IMR-90 (cell line): ENCODE results near the gene NOL9. TPM values are rescaled to one million over a fixed set of nuclear protein-coding genes. Genes with fewer than 3 reads are reported as not detected.

Source experiments
- ATAC-seq: fragments of 200-7000 bp; cut with Tn5 transposase; 2 replicates; pipeline ENCODE4 v1.9.1; 2020; ENCODE audit warnings: low read depth, mild to moderate bottlenecking, moderate library complexity
- BruUV-seq: library from RNA; stranded (reverse); fragments of 400-500 nt; replicated peaks from 2 replicates; lab custom pipeline; 2021; lab: Mats Ljungman, UMichigan
- CTCF ChIA-PET: fragments of 300-600 bp; formaldehyde crosslinking; extraction: SDS; loops from one replicate; lab custom pipeline; 2021; ENCODE audit warnings: antibody characterized with exemption; lab: Yijun Ruan, JAX
- POLR2A ChIA-PET: fragments of 300-600 bp; sonication (Branson Sonifier 250); formaldehyde crosslinking; loops from one replicate; lab custom pipeline; 2022; ENCODE audit warnings: antibody characterized with exemption; ENCODE audit not compliant: unreplicated experiment; lab: Charles Lee
- DNase-seq: peaks from one replicate; pipeline ENCODE4 v3.0.0; 2013
- H2AFZ ChIP-seq: replicated peaks from 2 replicates; pipeline ENCODE3; 2013; ENCODE audit warnings: low read length, mild to moderate bottlenecking; ENCODE audit not compliant: poor library complexity
- H2AK5ac ChIP-seq: 2 replicates; pipeline ENCODE4 v1.6.1; 2013; ENCODE audit warnings: low read depth, low read length, inconsistent platforms
- H2AK9ac ChIP-seq: replicated peaks from 2 replicates; pipeline ENCODE3; 2013; ENCODE audit warnings: mild to moderate bottlenecking, low read depth, low read length, moderate library complexity; ENCODE audit not compliant: poor library complexity
- H2BK120ac ChIP-seq: 2 replicates; pipeline ENCODE4 v1.6.1; 2013; ENCODE audit warnings: low read depth, low read length, inconsistent platforms
- H2BK15ac ChIP-seq: 3 replicates; pipeline ENCODE4 v1.6.1; 2013; ENCODE audit warnings: low read depth, low read length, inconsistent platforms
- H2BK20ac ChIP-seq: 2 replicates; pipeline ENCODE4 v1.6.1; 2013; ENCODE audit warnings: low read depth, mild to moderate bottlenecking, inconsistent platforms, low read length, moderate library complexity
- H2BK5ac ChIP-seq: 2 replicates; pipeline ENCODE4 v1.6.1; 2013; ENCODE audit warnings: mild to moderate bottlenecking, low read depth, low read length, inconsistent platforms; ENCODE audit not compliant: poor library complexity, severe bottlenecking
- H3K14ac ChIP-seq: replicated peaks from 2 replicates; pipeline ENCODE4 v1.6.1; 2013; ENCODE audit warnings: low read depth, low read length, inconsistent platforms
- H3K18ac ChIP-seq: 2 replicates; pipeline ENCODE4 v1.6.1; 2013; ENCODE audit warnings: low read depth, low read length, control low read depth
- H3K23ac ChIP-seq: 2 replicates; pipeline ENCODE4 v1.6.1; 2013; ENCODE audit warnings: low read depth, low read length, inconsistent platforms
- H3K27ac ChIP-seq: 2 replicates; pipeline ENCODE4 v1.5.1; 2013; ENCODE audit warnings: mild to moderate bottlenecking, control low read depth, low read length; ENCODE audit not compliant: insufficient read depth
- H3K27me3 ChIP-seq: 2 replicates; pipeline ENCODE4 v1.6.1; 2013; ENCODE audit warnings: low read length; ENCODE audit not compliant: control insufficient read depth, insufficient read depth
- H3K36me3 ChIP-seq: 2 replicates; pipeline ENCODE4 v1.6.1; 2013; ENCODE audit warnings: low read length, mixed read lengths; ENCODE audit not compliant: control insufficient read depth, insufficient read depth
- H3K4ac ChIP-seq: 2 replicates; pipeline ENCODE4 v1.6.1; 2013; ENCODE audit warnings: low read depth, low read length, inconsistent platforms
- H3K4me1 ChIP-seq: 2 replicates; pipeline ENCODE4 v1.6.1; 2013; ENCODE audit warnings: low read length, mixed read lengths; ENCODE audit not compliant: control insufficient read depth, insufficient read depth
- H3K4me2 ChIP-seq: 2 replicates; pipeline ENCODE4 v1.6.1; 2013; ENCODE audit warnings: low read depth, mild to moderate bottlenecking, control low read depth, low read length, moderate library complexity
- H3K4me3 ChIP-seq: 2 replicates; pipeline ENCODE4 v1.5.1; 2013; ENCODE audit warnings: low read depth, mild to moderate bottlenecking, control low read depth, low read length, moderate library complexity; ENCODE audit not compliant: insufficient read depth
- H3K56ac ChIP-seq: 2 replicates; pipeline ENCODE4 v1.6.1; 2013; ENCODE audit warnings: low read length, inconsistent platforms; ENCODE audit not compliant: insufficient read depth; ENCODE audit errors: extremely low read depth
- H3K79me1 ChIP-seq, 2 experiments: 2 replicates each; pipeline ENCODE4 v1.6.1; 2013; ENCODE audit warnings: low read length in 2 of 2, inconsistent platforms in 1 of 2, low read depth in 1 of 2
- H3K9ac ChIP-seq: 2 replicates; pipeline ENCODE4 v1.6.1; 2013; ENCODE audit warnings: low read depth, low read length, control low read depth
- H3K9me1 ChIP-seq: 2 replicates; pipeline ENCODE4 v1.6.1; 2013; ENCODE audit warnings: low read length, inconsistent platforms; ENCODE audit not compliant: insufficient read depth
- H3K9me3 ChIP-seq: 2 replicates; pipeline ENCODE4 v1.6.1; 2013; ENCODE audit warnings: low read length; ENCODE audit not compliant: control insufficient read depth, insufficient read depth
- H4K20me1 ChIP-seq: 2 replicates; pipeline ENCODE4 v1.6.1; 2013; ENCODE audit warnings: low read length, inconsistent platforms; ENCODE audit not compliant: insufficient read depth
- H4K5ac ChIP-seq: 2 replicates; pipeline ENCODE4 v1.6.1; 2013; ENCODE audit warnings: mild to moderate bottlenecking, low read depth, low read length, control low read depth
- H4K8ac ChIP-seq, 2 experiments: 2 replicates each; pipeline ENCODE4 v1.6.1; 2013; ENCODE audit warnings: low read depth in 2 of 2, low read length in 2 of 2, control low read depth in 1 of 2, inconsistent platforms in 1 of 2
- H4K91ac ChIP-seq: 2 replicates; pipeline ENCODE4 v1.6.1; 2013; ENCODE audit warnings: low read depth, low read length, inconsistent platforms; ENCODE audit not compliant: insufficient read depth
- BHLHE40 ChIP-seq: fragments of 150-350 bp; IDR thresholded peaks from 2 replicates; pipeline ENCODE4 v1.6.1; 2016; ENCODE audit warnings: mild to moderate bottlenecking, low read depth, low read length
- CEBPB ChIP-seq: IDR thresholded peaks from 2 replicates; pipeline ENCODE4 v1.6.1; 2012; ENCODE audit warnings: low read depth, low read length, improper control_type of control experiment
- CHD1 ChIP-seq: IDR thresholded peaks from 2 replicates; pipeline ENCODE4 v1.6.1; 2012; ENCODE audit warnings: low read depth, low read length, improper control_type of control experiment
- FOS ChIP-seq: fragments of 150-350 bp; IDR thresholded peaks from 2 replicates; pipeline ENCODE4 v1.6.1; 2016; ENCODE audit warnings: low read depth, low read length
- MAFK ChIP-seq: IDR thresholded peaks from 2 replicates; pipeline ENCODE4 v1.6.1; 2012; ENCODE audit warnings: low read depth, low read length, improper control_type of control experiment
- MXI1 ChIP-seq: IDR thresholded peaks from 2 replicates; pipeline ENCODE4 v1.6.1; 2012; ENCODE audit warnings: low read depth, mild to moderate bottlenecking, low read length, moderate library complexity, borderline replicate concordance
- NFE2L2 ChIP-seq: fragments of 150-350 bp; IDR thresholded peaks from 2 replicates; pipeline ENCODE4 v1.6.1; 2016; ENCODE audit warnings: low read depth, mild to moderate bottlenecking, low read length
- POLR2A ChIP-seq: IDR thresholded peaks from 2 replicates; pipeline ENCODE4 v1.6.1; 2012; ENCODE audit warnings: mild to moderate bottlenecking, low read depth, low read length
- RAD21 ChIP-seq: IDR thresholded peaks from 2 replicates; pipeline ENCODE4 v1.6.1; 2012; ENCODE audit warnings: low read length, improper control_type of control experiment
- RCOR1 ChIP-seq: IDR thresholded peaks from 2 replicates; pipeline ENCODE4 v1.6.1; 2012; ENCODE audit warnings: mild to moderate bottlenecking, low read length, improper control_type of control experiment; ENCODE audit not compliant: insufficient replicate concordance
- RFX5 ChIP-seq: IDR thresholded peaks from 2 replicates; pipeline ENCODE4 v1.8.0; 2012; ENCODE audit warnings: low read depth, mild to moderate bottlenecking, low read length, moderate library complexity
- SMC3 ChIP-seq: fragments of 150-350 bp; IDR thresholded peaks from 2 replicates; pipeline ENCODE4 v1.6.1; 2016; ENCODE audit warnings: low read depth, mild to moderate bottlenecking, antibody characterized with exemption, low read length, moderate library complexity
- WGBS, 2 experiments: methylation state at CpG; one replicate each; pipeline versions ENCODE4 v1.1.5 to v1.1.7; 2013; ENCODE audit warnings: missing lambda C conversion rate in 2 of 2; ENCODE audit not compliant: insufficient read length in 1 of 2; ENCODE audit errors: extremely low coverage in 2 of 2; 5-methylcytosine and 5-hydroxymethylcytosine counted together
- dilution Hi-C: fragments of 300-500 bp; cut with HindIII; formaldehyde crosslinking; loops from one replicate; pipeline ENCODE4 v1.14.3; 2018; ENCODE audit warnings: low sequenced_read_pairs; ENCODE audit not compliant: unreplicated experiment
- in situ Hi-C: fragments of 300-500 bp; cut with MboI; formaldehyde crosslinking; loops from 3 replicates; pipeline ENCODE4 v1.14.3; 2019; ENCODE audit warnings: low sequenced_read_pairs, inconsistent platforms, mixed read lengths
- intact Hi-C: fragments of 100-400 bp; cut with micrococcal nuclease; formaldehyde crosslinking; loops from 2 replicates; pipeline ENCODE4 v1.10.0; 2022
- polyA plus RNA-seq, 3 experiments: library from polyadenylated mRNA; depleted of rRNA; stranded (reverse); fragments of >200 nt; gene quantifications; 2 replicates each; pipeline ENCODE4 v1.2.3, GENCODE V29; 2012; ENCODE audit warnings: low replicate concordance in 1 of 3
- total RNA-seq: library from RNA; depleted of rRNA; stranded (reverse); fragments of >200 nt; gene quantifications from 2 replicates; pipeline ENCODE4 v1.2.3, GENCODE V29; 2012
- TF ChIP-seq, protein P1 (sequence below): conservative IDR thresholded peaks from 2 replicates; pipeline ENCODE4 v1.5.1; 2012; ENCODE audit warnings: mild to moderate bottlenecking, low read depth, low read length, improper control_type of control experiment
- TF ChIP-seq, protein P2 (sequence below): fragments of 150-350 bp; IDR thresholded peaks from 2 replicates; pipeline ENCODE4 v1.6.1; 2017; ENCODE audit warnings: mild to moderate bottlenecking, antibody characterized with exemption, low read length, low read depth

Gene NOL9
- total and polyA plus RNA-seq, 2 of the 4 experiments (the other 2 are of a cell fraction): 13.0 to 19.2 TPM

- Histone ChIP-seq H2BK5ac (peak overlapping the region; percentile 53), H2AFZ (peak overlapping the region; percentile 95), H3K18ac (no peak overlapping the region), H3K9me3 (no peaks in the 10 kb centered on the region), H3K9me1 (0 out of 2 replicates have a peak, but pooled peaks cover 2% of the 10 kb centered on the region), H3K23ac (peak overlapping the region; percentile 65; the same call in 1 of the 2 replicates), H2AK9ac (peak overlapping the region; percentile 99), H3K56ac (peak overlapping the region; percentile 2; the same call in 1 of the 2 replicates), H3K4me2 (peak overlapping the region; percentile 91), H3K4me3 (peak overlapping the region; percentile 66), H3K4ac (peak overlapping the region; percentile 94), H4K20me1 (peaks cover 6% of the 10 kb centered on the region; the same call in 1 of the 2 replicates), H2BK15ac (no peak overlapping the region), H2BK120ac (peak overlapping the region; percentile 67), H3K9ac (peak overlapping the region; percentile 71), H3K79me1 (peaks cover 0 to 17% of the 10 kb centered on the region in 2 experiments; a peak in 1 of 4 replicates), H3K27me3 (no peaks in the 10 kb centered on the region), H2AK5ac (peak overlapping the region; percentile 93), H4K91ac (peak overlapping the region; percentile 35; the same call in 1 of the 2 replicates), H3K27ac (peak overlapping the region; percentile 80), H3K4me1 (peaks cover 12% of the 10 kb centered on the region), H4K8ac (peak overlapping the region; percentile 46 to 86; a peak in 3 of 4 replicates), H3K14ac (peak overlapping the region; percentile 81), H2BK20ac (no peak overlapping the region), H4K5ac (peak overlapping the region; percentile 51), H3K36me3 (no peaks in the 10 kb centered on the region)
- 3% methylated on average over 29 of the region's 70 CpGs; no CpG with 5 or more reads in 1 of the 2 experiments for WGBS, 2 experiments
- POLR2A ChIA-PET: interaction anchor here (0.5 kb wide), 1 partner anchor 24 kb away, joined by 5 read pairs; no protein-coding TSS in a partner anchor
- ATAC-seq (peak; percentile 79), DNase-seq (peak; percentile 68)
- dilution Hi-C loops (no loop called here), in situ Hi-C loops (loop anchor here (10.0 kb wide), 1 partner anchor 154 kb away; no protein-coding TSS in a partner anchor), intact Hi-C loops (loop anchor here (5.0 kb wide), 1 partner anchor 243 kb away; no protein-coding TSS in a partner anchor)
- CTCF ChIA-PET: interaction anchor here (1.4 kb wide), 1 partner anchor 10 kb away, joined by 3 read pairs; no protein-coding TSS in a partner anchor
- no TSS peak for BruUV-seq
- TF ChIP-seq POLR2A (no peak), MAFK (peak; percentile 66), BHLHE40 (peak; percentile 90), RCOR1 (no peak), CHD1 (no peak; the same call in 1 of the 2 replicates), SMC3 (no peak), RFX5 (no peak), CEBPB (no peak), FOS (no peak), NFE2L2 (peak; percentile 32; the same call in 1 of the 2 replicates), MXI1 (no peak), RAD21 (no peak)
- TF ChIP-seq, protein P1, sequence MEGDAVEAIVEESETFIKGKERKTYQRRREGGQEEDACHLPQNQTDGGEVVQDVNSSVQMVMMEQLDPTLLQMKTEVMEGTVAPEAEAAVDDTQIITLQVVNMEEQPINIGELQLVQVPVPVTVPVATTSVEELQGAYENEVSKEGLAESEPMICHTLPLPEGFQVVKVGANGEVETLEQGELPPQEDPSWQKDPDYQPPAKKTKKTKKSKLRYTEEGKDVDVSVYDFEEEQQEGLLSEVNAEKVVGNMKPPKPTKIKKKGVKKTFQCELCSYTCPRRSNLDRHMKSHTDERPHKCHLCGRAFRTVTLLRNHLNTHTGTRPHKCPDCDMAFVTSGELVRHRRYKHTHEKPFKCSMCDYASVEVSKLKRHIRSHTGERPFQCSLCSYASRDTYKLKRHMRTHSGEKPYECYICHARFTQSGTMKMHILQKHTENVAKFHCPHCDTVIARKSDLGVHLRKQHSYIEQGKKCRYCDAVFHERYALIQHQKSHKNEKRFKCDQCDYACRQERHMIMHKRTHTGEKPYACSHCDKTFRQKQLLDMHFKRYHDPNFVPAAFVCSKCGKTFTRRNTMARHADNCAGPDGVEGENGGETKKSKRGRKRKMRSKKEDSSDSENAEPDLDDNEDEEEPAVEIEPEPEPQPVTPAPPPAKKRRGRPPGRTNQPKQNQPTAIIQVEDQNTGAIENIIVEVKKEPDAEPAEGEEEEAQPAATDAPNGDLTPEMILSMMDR: no peak
- TF ChIP-seq, protein P2, sequence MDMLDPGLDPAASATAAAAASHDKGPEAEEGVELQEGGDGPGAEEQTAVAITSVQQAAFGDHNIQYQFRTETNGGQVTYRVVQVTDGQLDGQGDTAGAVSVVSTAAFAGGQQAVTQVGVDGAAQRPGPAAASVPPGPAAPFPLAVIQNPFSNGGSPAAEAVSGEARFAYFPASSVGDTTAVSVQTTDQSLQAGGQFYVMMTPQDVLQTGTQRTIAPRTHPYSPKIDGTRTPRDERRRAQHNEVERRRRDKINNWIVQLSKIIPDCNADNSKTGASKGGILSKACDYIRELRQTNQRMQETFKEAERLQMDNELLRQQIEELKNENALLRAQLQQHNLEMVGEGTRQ: no peak
These were observed 63.9 kb downstream of the NOL9 start for GRCh38 chr1:6490181-6491080.
